Skeletal muscle satellite cell (primary cell): ENCODE data around the gene TSG101.

Source experiments
- H3K27me3 ChIP-seq: 2 replicates; pipeline ENCODE4 v1.7.0; 2013; ENCODE audit warnings: low read length; ENCODE audit not compliant: control insufficient read depth, insufficient read depth
- H3K36me3 ChIP-seq: 2 replicates; pipeline ENCODE4 v1.7.0; 2013; ENCODE audit warnings: mild to moderate bottlenecking, control low read depth, low read length; ENCODE audit not compliant: insufficient read depth
- H3K4me1 ChIP-seq: 2 replicates; pipeline ENCODE4 v1.7.0; 2013; ENCODE audit warnings: low read length; ENCODE audit not compliant: control insufficient read depth, insufficient read depth
- H3K4me2 ChIP-seq: 2 replicates; pipeline ENCODE4 v1.7.0; 2013; ENCODE audit warnings: mild to moderate bottlenecking, low read length
- H3K4me3 ChIP-seq: 2 replicates; pipeline ENCODE4 v1.7.0; 2013; ENCODE audit warnings: low read length
- H3K9ac ChIP-seq: 2 replicates; pipeline ENCODE4 v1.7.0; 2013; ENCODE audit warnings: mild to moderate bottlenecking, low read depth, low read length, moderate library complexity
- H3K9me3 ChIP-seq: replicated peaks from 2 replicates; pipeline ENCODE4 v1.7.0; 2013; ENCODE audit warnings: mild to moderate bottlenecking, control low read depth, low read length

TSG101 gene

GRCh38 chr11:18527512-18527911 lies 770 bp upstream of the TSG101 start:
- no peaks in the 10 kb centered on the region for H3K27me3 ChIP-seq
- peak overlapping the region; percentile 78 for H3K4me3 ChIP-seq
- peak overlapping the region; percentile 91 for H3K4me2 ChIP-seq
- peaks cover 7% of the 10 kb centered on the region for H3K4me1 ChIP-seq
- no peaks in the 10 kb centered on the region for H3K9me3 ChIP-seq
- H3K9ac ChIP-seq, result peak overlapping the region; percentile 91
- peaks cover 6% of the 10 kb centered on the region for H3K36me3 ChIP-seq

- Histone ChIP-seq H3K9ac (peak overlapping the region; percentile 91), H3K4me1 (peaks cover 7% of the 10 kb centered on the region), H3K36me3 (no peaks in the 10 kb centered on the region), H3K9me3 (no peaks in the 10 kb centered on the region), H3K4me3 (peak overlapping the region; percentile 78), H3K4me2 (peak overlapping the region; percentile 91), H3K27me3 (no peaks in the 10 kb centered on the region)
These were observed 617 bp downstream of the TSG101 start for GRCh38 chr11:18526130-18526520.

DNA sequence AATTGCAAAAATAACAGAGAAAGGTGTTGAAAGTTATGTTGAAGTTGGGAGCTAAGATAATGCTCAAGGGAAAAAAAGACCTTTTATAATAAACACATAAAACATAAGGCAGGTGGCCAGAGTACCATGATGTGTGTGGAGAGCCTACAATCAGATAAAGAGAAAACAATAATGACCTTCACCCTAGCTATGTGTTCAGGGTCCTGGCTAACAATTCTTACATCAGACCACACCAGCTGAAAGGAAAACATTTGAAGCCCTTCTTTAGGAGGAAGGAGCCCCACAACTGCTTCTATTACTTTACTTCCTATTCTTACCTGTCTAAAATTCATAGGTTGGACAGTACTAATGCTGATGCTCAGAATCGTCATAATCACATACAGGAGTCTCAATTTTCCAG lies 2.5 kb downstream of the TSG101 start:
- Histone ChIP-seq H3K4me2 (no peak overlapping the region), H3K9ac (no peak overlapping the region)

DNA sequence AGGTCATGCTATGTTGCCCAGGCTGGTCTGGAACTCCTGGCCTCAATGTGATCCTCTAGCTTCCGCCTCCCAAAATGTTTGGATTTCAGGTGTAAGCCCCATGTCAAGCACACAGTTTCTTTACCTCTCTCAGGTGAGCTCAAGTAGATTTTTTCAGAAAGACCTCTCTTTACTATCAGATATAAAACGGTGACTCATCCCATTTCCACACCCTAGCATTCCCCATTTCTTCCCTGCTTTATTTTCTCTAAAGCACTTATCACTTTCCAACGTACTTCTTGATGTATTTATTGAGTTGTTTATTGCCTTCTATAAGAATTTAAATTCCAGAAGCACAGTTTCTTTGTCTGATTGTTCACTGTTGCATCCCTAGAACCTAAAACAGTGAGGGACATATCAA lies 3.7 kb downstream of the TSG101 start:
- no peaks in the 10 kb centered on the region for H3K27me3 ChIP-seq
- no peak overlapping the region for H3K4me3 ChIP-seq
- no peak overlapping the region for H3K4me2 ChIP-seq
- H3K9ac ChIP-seq, result no peak overlapping the region
- peaks cover 1% of the 10 kb centered on the region for H3K36me3 ChIP-seq
- peaks cover 7% of the 10 kb centered on the region for H3K4me1 ChIP-seq
- no peaks in the 10 kb centered on the region for H3K9me3 ChIP-seq

More for the DNA sequence above, 2.5 kb downstream of the TSG101 start:
- Histone ChIP-seq H3K9me3 (no peaks in the 10 kb centered on the region), H3K27me3 (no peaks in the 10 kb centered on the region), H3K4me1 (peaks cover 7% of the 10 kb centered on the region), H3K4me3 (no peak overlapping the region), H3K36me3 (no peaks in the 10 kb centered on the region)

DNA sequence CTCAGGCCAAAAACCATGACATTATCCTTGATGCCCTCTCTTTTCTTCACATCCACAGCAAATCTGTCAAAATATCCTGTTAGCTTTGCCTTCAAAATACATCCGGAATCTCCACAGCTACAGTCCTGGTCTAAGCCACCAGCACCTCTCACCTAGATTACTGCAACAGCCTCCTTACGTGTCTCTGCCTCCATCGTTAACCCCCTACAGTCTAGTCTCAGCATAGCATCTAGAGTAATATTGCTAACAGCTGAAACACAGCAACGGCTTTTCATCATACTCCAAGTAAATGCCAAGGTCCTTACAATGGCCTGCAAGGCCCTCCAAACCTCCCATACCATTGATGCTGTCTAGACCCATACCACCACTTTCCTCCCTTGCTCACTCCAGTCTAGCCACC lies 4.4 kb downstream of the TSG101 start:
- no peaks in the 10 kb centered on the region for H3K27me3 ChIP-seq
- H3K4me3 ChIP-seq, result no peak overlapping the region
- no peak overlapping the region for H3K4me2 ChIP-seq
- no peak overlapping the region for H3K9ac ChIP-seq
- H3K9me3 ChIP-seq, result no peaks in the 10 kb centered on the region
- peaks cover 8% of the 10 kb centered on the region for H3K36me3 ChIP-seq
- H3K4me1 ChIP-seq, result peaks cover under 1% of the 10 kb centered on the region

GRCh38 chr11:18521122-18521521 lies 5.6 kb downstream of the TSG101 start:
- Histone ChIP-seq H3K9me3 (no peaks in the 10 kb centered on the region), H3K36me3 (peaks cover 9% of the 10 kb centered on the region), H3K4me1 (no peaks in the 10 kb centered on the region), H3K9ac (no peak overlapping the region), H3K4me2 (no peak overlapping the region), H3K27me3 (no peaks in the 10 kb centered on the region), H3K4me3 (no peak overlapping the region)

DNA sequence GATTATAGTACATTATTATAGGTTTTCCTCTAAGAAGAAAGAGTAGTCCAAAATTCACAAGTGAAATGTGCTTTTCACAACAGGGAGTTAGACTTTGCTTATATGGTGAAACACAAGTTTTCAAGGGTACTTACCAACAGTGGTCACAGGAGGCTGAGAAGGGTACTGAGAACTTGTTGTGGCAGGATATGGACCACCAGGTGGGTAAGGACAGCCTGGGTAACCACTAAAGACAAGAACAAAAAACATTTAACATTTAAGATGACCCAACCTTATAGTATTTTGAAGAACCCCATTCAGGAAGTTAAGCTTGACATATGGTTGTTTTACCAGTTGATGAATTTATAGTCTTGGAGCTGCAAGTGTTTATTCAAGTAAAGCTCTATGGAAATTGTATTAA lies 24.4 kb downstream of the TSG101 start:
- peaks cover 55% of the 10 kb centered on the region for H3K36me3 ChIP-seq
- H3K4me3 ChIP-seq, result no peak overlapping the region
- no peak overlapping the region for H3K9ac ChIP-seq
- H3K27me3 ChIP-seq, result no peaks in the 10 kb centered on the region
- no peak overlapping the region for H3K4me2 ChIP-seq
- H3K9me3 ChIP-seq, result no peaks in the 10 kb centered on the region
- H3K4me1 ChIP-seq, result no peaks in the 10 kb centered on the region

DNA sequence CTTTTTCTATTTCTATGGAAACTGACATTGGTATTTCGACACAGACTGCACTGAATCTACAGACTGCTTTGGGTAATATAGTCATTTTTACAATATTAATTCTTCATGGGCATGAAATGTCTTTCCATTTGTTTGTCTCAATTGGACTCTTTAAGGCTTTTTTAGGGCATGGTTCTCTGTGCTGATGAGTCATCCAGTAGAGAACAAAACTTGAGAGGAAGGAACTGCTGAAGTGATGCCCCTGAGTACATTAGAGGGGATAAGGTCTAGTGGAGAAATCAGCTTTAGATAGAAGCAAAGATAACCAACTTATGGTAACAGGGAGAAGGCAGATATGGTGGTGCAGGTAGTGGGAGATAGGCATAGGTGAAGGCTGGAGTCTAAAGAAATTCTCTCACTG lies 25.1 kb downstream of the TSG101 start:
- H3K27me3 ChIP-seq, result no peaks in the 10 kb centered on the region
- no peaks in the 10 kb centered on the region for H3K4me1 ChIP-seq
- no peak overlapping the region for H3K4me3 ChIP-seq
- no peak overlapping the region for H3K4me2 ChIP-seq
- peaks cover 52% of the 10 kb centered on the region for H3K36me3 ChIP-seq
- H3K9me3 ChIP-seq, result no peaks in the 10 kb centered on the region
- no peak overlapping the region for H3K9ac ChIP-seq

GRCh38 chr11:18498039-18498438 lies 28.7 kb downstream of the TSG101 start:
- Histone ChIP-seq H3K27me3 (no peaks in the 10 kb centered on the region), H3K9me3 (no peaks in the 10 kb centered on the region), H3K9ac (no peak overlapping the region), H3K36me3 (peaks cover 45% of the 10 kb centered on the region), H3K4me3 (no peak overlapping the region), H3K4me2 (no peak overlapping the region), H3K4me1 (no peaks in the 10 kb centered on the region)

GRCh38 chr11:18495703-18496102 lies 31.0 kb downstream of the TSG101 start:
- Histone ChIP-seq H3K36me3 (peaks cover 32% of the 10 kb centered on the region), H3K4me1 (no peaks in the 10 kb centered on the region), H3K4me2 (no peak overlapping the region), H3K4me3 (no peak overlapping the region), H3K9me3 (no peaks in the 10 kb centered on the region), H3K27me3 (no peaks in the 10 kb centered on the region), H3K9ac (no peak overlapping the region)

DNA sequence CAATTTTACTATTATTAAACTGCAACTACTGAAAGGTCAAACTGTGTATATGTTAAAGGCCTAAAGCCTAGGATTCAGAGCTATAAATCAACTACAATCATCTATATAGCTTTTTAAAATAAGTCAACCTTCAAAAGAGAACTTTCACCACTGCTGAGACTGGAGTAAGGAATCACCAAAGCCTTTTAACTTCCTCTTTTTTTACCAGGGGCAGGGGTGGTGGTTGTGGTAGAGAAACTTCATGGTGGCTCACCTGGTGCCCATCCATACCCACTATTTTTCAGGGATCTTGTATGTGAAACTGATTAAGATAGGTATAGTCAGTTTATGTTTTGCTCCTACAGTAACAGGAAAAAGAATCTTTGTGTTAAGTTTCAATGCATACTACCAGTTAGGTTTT lies 31.5 kb downstream of the TSG101 start:
- Histone ChIP-seq H3K4me3 (no peak overlapping the region), H3K36me3 (peaks cover 32% of the 10 kb centered on the region), H3K9ac (no peak overlapping the region), H3K4me1 (no peaks in the 10 kb centered on the region), H3K27me3 (no peaks in the 10 kb centered on the region), H3K4me2 (no peak overlapping the region), H3K9me3 (no peaks in the 10 kb centered on the region)

- no peak overlapping the region for H3K4me2 ChIP-seq
- H3K9ac ChIP-seq, result no peak overlapping the region
- no peaks in the 10 kb centered on the region for H3K9me3 ChIP-seq
- H3K4me1 ChIP-seq, result no peaks in the 10 kb centered on the region
- H3K27me3 ChIP-seq, result no peaks in the 10 kb centered on the region
- peaks cover 30% of the 10 kb centered on the region for H3K36me3 ChIP-seq
- no peak overlapping the region for H3K4me3 ChIP-seq
These were observed 33.4 kb downstream of the TSG101 start for GRCh38 chr11:18493310-18493709.
